Measurements from ENCODE around the gene ALDH1L2.
A peak's percentile ranks its signal among the peaks of the same experiment; 100 is the strongest.

Gene ALDH1L2

GRCh38 chr12:105110851-105111250 lies 26.6 kb upstream of the ALDH1L2 start:
- Histone ChIP-seq H3K4me1 (ENCODE audit: low read length) (peaks cover 21% of the 10 kb centered on the region), H2AFZ (ENCODE audit: low read depth, low read length) (no peak overlapping the region), H4K20me1 (ENCODE audit: insufficient read depth, low read length) (peaks cover 44% of the 10 kb centered on the region), H3K4me2 (ENCODE audit: low read length) (peak overlapping the region; percentile 93), H3K4me3 (ENCODE audit: low read length) (peak overlapping the region; percentile 87), H3K9ac (ENCODE audit: low read length) (no peak overlapping the region), H3K27me3 (ENCODE audit: low read depth, low read length) (no peaks in the 10 kb centered on the region), H3K27ac (ENCODE audit: low read length) (no peak overlapping the region), H3K9me3 (ENCODE audit: insufficient read depth, low read length) (no peaks in the 10 kb centered on the region), H3K36me3 (replicated peaks; ENCODE audit: low read depth, low read length) (peaks cover 45% of the 10 kb centered on the region), H3K79me2 (ENCODE audit: low read length) (peaks cover 69% of the 10 kb centered on the region)
- TF ChIP-seq CTCF (IDR thresholded peaks at IDR 0.05; ENCODE audit: low read depth, low read length), result no peak
- TF ChIP-seq EZH2phosphoT487 (IDR thresholded peaks at IDR 0.05; ENCODE audit: low read depth), result no peak

DNA sequence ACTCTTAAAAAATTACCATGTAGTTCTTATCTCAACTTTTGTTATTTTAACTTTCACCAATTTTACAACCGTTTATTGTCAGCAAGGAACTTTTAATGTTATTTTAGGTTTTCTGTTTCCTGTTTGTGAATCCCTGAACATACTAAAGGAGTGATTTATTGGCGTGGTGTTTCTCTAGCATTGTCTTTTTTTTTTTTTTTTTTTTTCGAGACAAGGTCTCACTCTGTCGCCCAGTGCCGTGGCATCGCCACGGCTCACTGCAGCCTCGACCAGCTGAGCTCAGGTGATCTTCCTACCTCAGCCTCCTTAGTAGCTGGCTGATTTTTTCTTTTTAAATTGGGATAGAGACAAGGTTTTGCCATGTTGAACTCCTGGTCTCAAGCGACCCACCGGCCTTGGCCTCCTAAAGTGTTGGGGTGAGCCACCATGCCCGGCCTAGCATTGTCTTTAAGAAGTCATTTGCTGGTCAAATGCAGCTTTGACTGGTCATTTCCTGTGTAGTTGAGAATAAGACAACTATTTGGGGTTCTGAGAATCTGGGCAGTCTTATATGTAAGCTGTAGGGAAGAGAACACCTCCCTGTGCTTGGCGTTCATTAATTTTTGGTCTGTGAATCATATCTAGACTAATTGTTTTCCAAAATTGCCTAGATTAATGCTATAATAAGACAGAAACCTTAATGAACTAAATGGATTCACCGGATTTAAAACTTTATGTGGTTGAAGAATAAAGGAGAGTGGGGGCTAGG lies 25.4 kb upstream of the ALDH1L2 start:
- Histone ChIP-seq H4K20me1 (ENCODE audit: insufficient read depth, low read length) (peaks cover 44% of the 10 kb centered on the region), H3K4me2 (ENCODE audit: low read length) (peak overlapping the region; percentile 93), H3K4me1 (ENCODE audit: low read length) (peaks cover 21% of the 10 kb centered on the region), H2AFZ (ENCODE audit: low read depth, low read length) (no peak overlapping the region), H3K9ac (ENCODE audit: low read length) (peak overlapping the region; percentile 89), H3K27ac (ENCODE audit: low read length) (peak overlapping the region; percentile 64), H3K79me2 (ENCODE audit: low read length) (peaks cover 66% of the 10 kb centered on the region), H3K9me3 (ENCODE audit: insufficient read depth, low read length) (no peaks in the 10 kb centered on the region), H3K27me3 (ENCODE audit: low read depth, low read length) (no peaks in the 10 kb centered on the region; the same call in 1 of the 2 replicates), H3K4me3 (ENCODE audit: low read length) (peak overlapping the region; percentile 87), H3K36me3 (replicated peaks; ENCODE audit: low read depth, low read length) (peaks cover 34% of the 10 kb centered on the region)
- no peak for TF ChIP-seq EZH2phosphoT487 (IDR thresholded peaks at IDR 0.05; ENCODE audit: low read depth)
- TF ChIP-seq CTCF (IDR thresholded peaks at IDR 0.05; ENCODE audit: low read depth, low read length), result no peak

DNA sequence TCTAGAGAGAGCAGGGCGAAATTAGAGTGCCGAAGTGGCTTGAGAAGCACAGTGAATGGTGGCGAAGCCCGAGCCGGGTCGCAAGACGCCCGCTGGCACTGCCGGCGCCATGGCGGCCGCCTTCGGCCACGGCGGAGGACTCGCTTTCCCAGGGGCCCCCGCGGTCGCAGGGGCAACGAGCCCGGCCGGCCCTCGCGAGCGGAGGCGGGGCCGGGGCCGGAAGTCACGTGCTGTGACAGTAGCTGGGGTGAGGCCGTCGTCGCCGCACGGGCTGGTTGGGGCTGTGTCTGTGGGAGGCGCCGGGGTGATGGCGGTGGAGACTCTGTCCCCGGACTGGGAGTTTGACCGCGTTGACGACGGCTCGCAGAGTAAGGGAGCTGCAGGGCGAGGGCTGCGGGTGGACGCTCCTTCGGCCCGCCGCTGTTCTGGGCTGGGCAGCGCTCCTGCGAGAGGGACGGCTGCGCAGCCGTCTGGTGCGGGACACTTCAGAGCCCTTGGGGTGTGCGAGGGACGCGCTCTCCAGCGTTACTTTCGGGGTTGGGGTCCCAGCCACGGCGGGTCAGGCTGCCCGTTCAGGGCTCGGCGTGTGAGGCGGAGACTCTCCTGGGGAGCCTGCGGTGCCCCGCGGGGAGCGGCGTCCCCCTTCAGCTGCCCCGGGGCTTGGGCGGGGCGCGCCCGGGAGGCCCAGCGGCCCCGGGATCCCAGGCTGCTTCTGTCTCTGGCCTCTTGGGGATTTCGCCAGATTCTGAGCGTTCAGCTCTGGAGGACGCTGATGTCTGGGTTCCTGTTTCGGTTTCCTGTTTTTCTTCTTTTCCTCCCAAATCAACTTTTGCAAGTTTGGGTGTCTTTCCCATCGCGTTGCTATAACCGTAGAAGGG lies 23.5 kb upstream of the ALDH1L2 start, which contains the start of gene WASHC4:
Gene WASHC4 (plus strand): TSS at position 238 of the 878 bp plus-strand sequence. CDS start 70 bp downstream, at position 308.
- peak within 1 kb of the TSS; percentile 88 for H2AFZ ChIP-seq (ENCODE audit: low read depth, low read length)
- H3K27me3 ChIP-seq (ENCODE audit: low read depth, low read length), result no peaks in the 10 kb centered on the region; the same call in 1 of the 2 replicates
- peak within 1 kb of the TSS; percentile 89 for H3K9ac ChIP-seq (ENCODE audit: low read length)
- H3K27ac ChIP-seq (ENCODE audit: low read length), result peak within 1 kb of the TSS; percentile 92
- peak within 1 kb of the TSS; percentile 93 for H3K4me2 ChIP-seq (ENCODE audit: low read length)
- peaks cover 29% of the 10 kb centered on the region for H4K20me1 ChIP-seq (ENCODE audit: insufficient read depth, low read length)
- H3K9me3 ChIP-seq (ENCODE audit: insufficient read depth, low read length), result no peaks in the 10 kb centered on the region
- H3K36me3 ChIP-seq (replicated peaks; ENCODE audit: low read depth, low read length), result peaks cover 15% of the 10 kb centered on the region
- peaks cover 51% of the 10 kb centered on the region for H3K79me2 ChIP-seq (ENCODE audit: low read length)
- H3K4me3 ChIP-seq (ENCODE audit: low read length), result peak within 1 kb of the TSS; percentile 87
- peaks cover 21% of the 10 kb centered on the region for H3K4me1 ChIP-seq (ENCODE audit: low read length)
- TF ChIP-seq EZH2phosphoT487 (IDR thresholded peaks at IDR 0.05; ENCODE audit: low read depth) (no peak), CTCF (IDR thresholded peaks at IDR 0.05; ENCODE audit: low read depth, low read length) (no peak)

DNA sequence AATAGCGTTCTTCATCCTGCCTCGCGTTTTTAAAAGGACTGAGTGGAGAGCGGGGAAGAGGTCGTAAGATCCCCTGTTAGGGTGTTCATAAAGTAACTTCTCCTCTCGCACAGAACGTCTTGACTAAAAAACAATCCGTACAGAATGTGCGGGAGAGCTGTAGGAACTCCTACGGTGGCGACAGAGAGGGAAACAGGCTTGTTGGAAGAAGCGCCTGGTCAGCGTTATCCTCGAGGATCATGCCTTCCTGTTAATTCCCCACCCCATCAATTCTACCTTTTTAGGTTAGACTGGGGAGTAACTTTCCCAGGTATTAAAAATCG lies 22.9 kb upstream of the ALDH1L2 start:
- Histone ChIP-seq H3K9me3 (ENCODE audit: insufficient read depth, low read length) (no peaks in the 10 kb centered on the region), H3K36me3 (replicated peaks; ENCODE audit: low read depth, low read length) (peaks cover 9% of the 10 kb centered on the region), H3K79me2 (ENCODE audit: low read length) (peaks cover 45% of the 10 kb centered on the region), H3K4me2 (ENCODE audit: low read length) (peak overlapping the region; percentile 89), H3K27me3 (ENCODE audit: low read depth, low read length) (no peaks in the 10 kb centered on the region; the same call in 1 of the 2 replicates), H3K4me1 (ENCODE audit: low read length) (peaks cover 21% of the 10 kb centered on the region), H2AFZ (ENCODE audit: low read depth, low read length) (peak overlapping the region; percentile 88), H3K27ac (ENCODE audit: low read length) (no peak overlapping the region; the same call in 1 of the 2 replicates), H4K20me1 (ENCODE audit: insufficient read depth, low read length) (peaks cover 28% of the 10 kb centered on the region), H3K4me3 (ENCODE audit: low read length) (peak overlapping the region; percentile 87), H3K9ac (ENCODE audit: low read length) (peak overlapping the region; percentile 75)
- no peak for TF ChIP-seq EZH2phosphoT487 (IDR thresholded peaks at IDR 0.05; ENCODE audit: low read depth)
- no peak for TF ChIP-seq CTCF (IDR thresholded peaks at IDR 0.05; ENCODE audit: low read depth, low read length)

Measured in OCI-LY3 (cell line).